Measurements from ENCODE around the gene RIT2. TPM values are rescaled to one million over a fixed set of nuclear protein-coding genes. Genes with fewer than 3 reads are reported as not detected.

Gene RIT2
- polyA plus RNA-seq, 1 of the 3 experiments (the other 2 are of a cell fraction), result not detected

DNA sequence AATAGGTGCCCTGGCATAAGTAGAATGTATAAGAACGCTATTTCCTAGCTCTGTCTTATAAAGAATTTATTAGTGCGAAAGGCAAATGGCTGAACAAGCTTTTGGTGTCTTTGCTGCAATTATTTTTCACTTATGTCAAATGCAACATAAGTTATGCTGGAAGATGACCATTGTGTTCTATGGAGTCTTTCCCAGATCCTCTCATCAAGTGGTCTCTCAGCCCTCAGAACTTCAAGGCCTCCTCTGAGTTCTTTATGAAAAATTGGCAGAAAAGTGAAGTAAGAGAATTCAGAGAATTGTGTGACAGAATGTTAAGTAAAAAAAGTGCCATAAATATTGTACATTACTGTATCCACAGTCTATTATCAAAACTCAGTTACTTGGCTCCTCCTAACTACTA, 75.2 kb downstream of the RIT2 start:
- H3K9me3 ChIP-seq, result no peaks in the 10 kb centered on the region
- DNase-seq, result no peak
- POLR2A ChIA-PET, result interaction anchor here (0.7 kb wide), 1 partner anchor 736 kb away, joined by 3 read pairs; no protein-coding TSS in a partner anchor

DNA sequence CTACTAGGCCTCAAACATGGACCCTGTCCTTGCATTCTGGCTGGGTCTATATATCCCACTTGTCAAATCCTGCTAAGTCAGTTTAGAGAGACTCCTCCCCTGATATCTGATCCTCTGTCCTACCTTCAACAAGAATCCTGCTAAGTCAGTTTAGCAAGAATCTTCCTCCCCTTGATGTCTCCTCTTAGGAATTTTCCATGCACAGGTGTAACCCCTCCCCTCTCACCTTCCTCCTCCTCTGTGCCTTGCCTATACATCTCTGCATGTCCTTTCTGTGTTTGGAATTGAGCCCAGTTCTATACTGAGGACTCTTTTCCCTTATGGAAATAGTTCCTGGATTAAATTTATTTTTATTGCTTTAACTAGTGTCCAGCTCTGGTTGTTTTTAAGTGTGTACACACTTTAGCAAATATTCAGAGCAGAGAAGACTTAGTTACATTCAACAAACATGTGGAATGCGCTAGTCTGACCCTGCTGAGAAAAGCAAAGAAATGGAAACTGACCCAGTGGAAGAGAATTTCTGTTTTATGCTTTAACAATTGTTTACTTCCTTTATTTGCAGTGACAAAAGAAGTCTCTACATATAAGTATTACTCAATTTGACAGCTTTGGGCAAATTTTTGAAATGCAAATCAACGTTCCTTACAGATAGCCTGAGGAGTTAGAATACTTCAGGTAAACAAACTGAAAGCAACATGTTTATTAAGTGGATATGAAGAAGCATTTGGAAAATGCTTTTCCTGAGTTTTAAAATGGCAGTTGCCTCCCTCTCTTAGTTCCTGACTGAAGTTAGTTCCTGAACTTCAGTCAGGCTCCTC, 80.6 kb downstream of the RIT2 start:
- H2AFZ ChIP-seq (ENCODE audit: low read depth), result no peak overlapping the region
- POLR2A ChIA-PET, result no interaction called here

More for the DNA sequence above, 75.2 kb downstream of the RIT2 start:
- no peak overlapping the region for H3K9ac ChIP-seq
- H3K27me3 ChIP-seq (ENCODE audit: insufficient read depth), result no peaks in the 10 kb centered on the region
- TF ChIP-seq CHD2 (IDR thresholded peaks at IDR 0.05; ENCODE audit: low read length, partially characterized antibody), result no peak
- no peak for TF ChIP-seq FOSL2 (IDR thresholded peaks at IDR 0.05; ENCODE audit: borderline replicate concordance, low read depth)
- no peak for TF ChIP-seq RCOR1 (IDR thresholded peaks at IDR 0.05; ENCODE audit: low read length)
- no peak for TF ChIP-seq SMC3 (IDR thresholded peaks at IDR 0.05; ENCODE audit: low read depth, low read length)
- TF ChIP-seq, protein P1, sequence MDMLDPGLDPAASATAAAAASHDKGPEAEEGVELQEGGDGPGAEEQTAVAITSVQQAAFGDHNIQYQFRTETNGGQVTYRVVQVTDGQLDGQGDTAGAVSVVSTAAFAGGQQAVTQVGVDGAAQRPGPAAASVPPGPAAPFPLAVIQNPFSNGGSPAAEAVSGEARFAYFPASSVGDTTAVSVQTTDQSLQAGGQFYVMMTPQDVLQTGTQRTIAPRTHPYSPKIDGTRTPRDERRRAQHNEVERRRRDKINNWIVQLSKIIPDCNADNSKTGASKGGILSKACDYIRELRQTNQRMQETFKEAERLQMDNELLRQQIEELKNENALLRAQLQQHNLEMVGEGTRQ (IDR thresholded peaks at IDR 0.05; ENCODE audit: borderline replicate concordance, low read depth, low read length), result no peak
- TF ChIP-seq MEF2A (IDR thresholded peaks at IDR 0.05; ENCODE audit: borderline replicate concordance, low read depth), result no peak
- no peak for TF ChIP-seq ELF1 (IDR thresholded peaks at IDR 0.05)
- TF ChIP-seq FOXJ3 (CRISPR knock-in tag; IDR thresholded peaks at IDR 0.05), result no peak
- TF ChIP-seq GABPA (IDR thresholded peaks at IDR 0.05; ENCODE audit: low read depth), result no peak
- TF ChIP-seq, protein P2, sequence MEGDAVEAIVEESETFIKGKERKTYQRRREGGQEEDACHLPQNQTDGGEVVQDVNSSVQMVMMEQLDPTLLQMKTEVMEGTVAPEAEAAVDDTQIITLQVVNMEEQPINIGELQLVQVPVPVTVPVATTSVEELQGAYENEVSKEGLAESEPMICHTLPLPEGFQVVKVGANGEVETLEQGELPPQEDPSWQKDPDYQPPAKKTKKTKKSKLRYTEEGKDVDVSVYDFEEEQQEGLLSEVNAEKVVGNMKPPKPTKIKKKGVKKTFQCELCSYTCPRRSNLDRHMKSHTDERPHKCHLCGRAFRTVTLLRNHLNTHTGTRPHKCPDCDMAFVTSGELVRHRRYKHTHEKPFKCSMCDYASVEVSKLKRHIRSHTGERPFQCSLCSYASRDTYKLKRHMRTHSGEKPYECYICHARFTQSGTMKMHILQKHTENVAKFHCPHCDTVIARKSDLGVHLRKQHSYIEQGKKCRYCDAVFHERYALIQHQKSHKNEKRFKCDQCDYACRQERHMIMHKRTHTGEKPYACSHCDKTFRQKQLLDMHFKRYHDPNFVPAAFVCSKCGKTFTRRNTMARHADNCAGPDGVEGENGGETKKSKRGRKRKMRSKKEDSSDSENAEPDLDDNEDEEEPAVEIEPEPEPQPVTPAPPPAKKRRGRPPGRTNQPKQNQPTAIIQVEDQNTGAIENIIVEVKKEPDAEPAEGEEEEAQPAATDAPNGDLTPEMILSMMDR (IDR thresholded peaks at IDR 0.05), result no peak
- no peak for TF ChIP-seq RXRA (IDR thresholded peaks at IDR 0.05; ENCODE audit: borderline replicate concordance, low read depth)
- CTCF ChIA-PET, result interaction anchor here (0.7 to 1.6 kb wide), 3 partner anchors 14 to 205 kb away, joined by 3 to 4 read pairs (median 3); no protein-coding TSS in a partner anchor
- no peak overlapping the region for H3K27ac ChIP-seq (ENCODE audit: low read depth in 2 of 2, low read length in 1 of 2)
- H3K36me3 ChIP-seq (replicated peaks in 1 of 2; ENCODE audit: control insufficient read depth in 1 of 2, insufficient read depth in 2 of 2, low read length in 1 of 2), result no peaks in the 10 kb centered on the region
- 60% methylated on average over 2 of the region's 2 CpGs for WGBS (ENCODE audit: low lambda C conversion rate)
- no peaks in the 10 kb centered on the region for H3K79me2 ChIP-seq (ENCODE audit: insufficient read depth)
- no peaks in the 10 kb centered on the region for H3K4me1 ChIP-seq (ENCODE audit: control insufficient read depth in 1 of 2, insufficient read depth in 2 of 2, low read depth in 1 of 2, low read length in 1 of 2)
- H4K20me1 ChIP-seq (ENCODE audit: insufficient read depth), result no peaks in the 10 kb centered on the region
- H3K4me3 ChIP-seq (ENCODE audit: low read depth in 2 of 2, low read length in 1 of 2), result no peak overlapping the region
- H2AFZ ChIP-seq (ENCODE audit: low read depth), result no peak overlapping the region
- no peaks in the 10 kb centered on the region for H3K9me2 ChIP-seq
- no peak overlapping the region for H3K4me2 ChIP-seq
- no peaks in the 10 kb centered on the region for H3F3A ChIP-seq (replicated peaks; ENCODE audit: insufficient read depth)

More for the DNA sequence above, 80.6 kb downstream of the RIT2 start:
- CTCF ChIA-PET, result no interaction called here
- H3K27me3 ChIP-seq (ENCODE audit: insufficient read depth), result no peaks in the 10 kb centered on the region
- no peaks in the 10 kb centered on the region for H3K4me1 ChIP-seq (ENCODE audit: control insufficient read depth in 1 of 2, insufficient read depth in 2 of 2, low read depth in 1 of 2, low read length in 1 of 2)
- WGBS (ENCODE audit: low lambda C conversion rate), result 66% methylated on average over 2 of the region's 2 CpGs
- H3K9me3 ChIP-seq, result no peaks in the 10 kb centered on the region
- no peaks in the 10 kb centered on the region for H3F3A ChIP-seq (replicated peaks; ENCODE audit: insufficient read depth)
- no peak overlapping the region for H3K4me2 ChIP-seq
- no peaks in the 10 kb centered on the region for H3K9me2 ChIP-seq
- H3K27ac ChIP-seq (ENCODE audit: low read depth in 2 of 2, low read length in 1 of 2), result no peak overlapping the region
- H3K79me2 ChIP-seq (ENCODE audit: insufficient read depth), result no peaks in the 10 kb centered on the region
- no peak overlapping the region for H3K4me3 ChIP-seq (ENCODE audit: low read depth in 2 of 2, low read length in 1 of 2)
- no peaks in the 10 kb centered on the region for H4K20me1 ChIP-seq (ENCODE audit: insufficient read depth)
- H3K36me3 ChIP-seq (replicated peaks in 1 of 2; ENCODE audit: control insufficient read depth in 1 of 2, insufficient read depth in 2 of 2, low read length in 1 of 2), result no peaks in the 10 kb centered on the region
- TF ChIP-seq FOXJ3 (CRISPR knock-in tag; IDR thresholded peaks at IDR 0.05) (no peak), MEF2A (IDR thresholded peaks at IDR 0.05; ENCODE audit: borderline replicate concordance, low read depth) (no peak), GABPA (IDR thresholded peaks at IDR 0.05; ENCODE audit: low read depth) (no peak), FOSL2 (IDR thresholded peaks at IDR 0.05; ENCODE audit: borderline replicate concordance, low read depth) (no peak), RCOR1 (IDR thresholded peaks at IDR 0.05; ENCODE audit: low read length) (no peak), YY1 (IDR thresholded peaks at IDR 0.05; ENCODE audit: low read depth) (no peak), RFX5 (IDR thresholded peaks at IDR 0.05; ENCODE audit: low read length) (no peak), TAF1 (IDR thresholded peaks at IDR 0.05; ENCODE audit: borderline replicate concordance, low read depth, low read length) (no peak), EZH2phosphoT487 (IDR thresholded peaks at IDR 0.05; ENCODE audit: borderline replicate concordance, low read depth) (no peak)
- TF ChIP-seq, protein P1 (IDR thresholded peaks at IDR 0.05; ENCODE audit: borderline replicate concordance, low read depth, low read length), result no peak
- TF ChIP-seq, protein P3, sequence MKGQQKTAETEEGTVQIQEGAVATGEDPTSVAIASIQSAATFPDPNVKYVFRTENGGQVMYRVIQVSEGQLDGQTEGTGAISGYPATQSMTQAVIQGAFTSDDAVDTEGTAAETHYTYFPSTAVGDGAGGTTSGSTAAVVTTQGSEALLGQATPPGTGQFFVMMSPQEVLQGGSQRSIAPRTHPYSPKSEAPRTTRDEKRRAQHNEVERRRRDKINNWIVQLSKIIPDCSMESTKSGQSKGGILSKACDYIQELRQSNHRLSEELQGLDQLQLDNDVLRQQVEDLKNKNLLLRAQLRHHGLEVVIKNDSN (IDR thresholded peaks at IDR 0.05; ENCODE audit: borderline replicate concordance, low read depth), result no peak
- TF ChIP-seq, protein P4, sequence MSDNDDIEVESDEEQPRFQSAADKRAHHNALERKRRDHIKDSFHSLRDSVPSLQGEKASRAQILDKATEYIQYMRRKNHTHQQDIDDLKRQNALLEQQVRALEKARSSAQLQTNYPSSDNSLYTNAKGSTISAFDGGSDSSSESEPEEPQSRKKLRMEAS (IDR thresholded peaks at IDR 0.05; ENCODE audit: low read depth), result no peak
- no peak overlapping the region for H3K9ac ChIP-seq
- no peak for DNase-seq
